Measurements from ENCODE around the gene HSD17B12. TPM values are rescaled to one million over a fixed set of nuclear protein-coding genes. Genes with fewer than 3 reads are reported as not detected.

HSD17B12 gene
- total and polyA plus RNA-seq, 5 donors from 2014 or later: 17.5 to 23.1 (median 21.1) TPM

GRCh38 chr11:43871051-43871450 lies 190.5 kb downstream of the HSD17B12 start:
- ATAC-seq (ENCODE audit: low read depth in 2 of 2) (no peak), DNase-seq (no peak)
- Mint-ChIP-seq H3K9me3 (peaks cover 0 to 5% (median 2%) of the 10 kb centered on the region in 7 donors), H3K27ac (no peak overlapping the region), H3K27me3 (peaks cover 55% of the 10 kb centered on the region), H3K4me3 (no peak overlapping the region), H3K4me1 (peaks cover 8 to 11% (median 10%) of the 10 kb centered on the region in 4 donors), H3K36me3 (no peaks in the 10 kb centered on the region)
- peaks cover 11% of the 10 kb centered on the region for H3K4me1 ChIP-seq (ENCODE audit: control insufficient read depth, insufficient read depth, low read length, poor library complexity, severe bottlenecking)
- H3K27me3 ChIP-seq (ENCODE audit: control insufficient read depth, insufficient read depth, low read length): peaks cover 20% of the 10 kb centered on the region
- no peaks in the 10 kb centered on the region for H3K9me3 ChIP-seq (ENCODE audit: control insufficient read depth in 2 of 2, low read length in 2 of 2)
- H3K4me3 ChIP-seq (ENCODE audit: low read depth, low read length): no peak overlapping the region
- H3K27ac ChIP-seq (ENCODE audit: insufficient read depth, low read length, poor library complexity, severe bottlenecking): no peak overlapping the region
- H3K36me3 ChIP-seq (ENCODE audit: control insufficient read depth, insufficient read depth, low read length): no peaks in the 10 kb centered on the region

GRCh38 chr11:43872995-43873394 lies 192.5 kb downstream of the HSD17B12 start:
- no peak overlapping the region for H3K27ac Mint-ChIP-seq
- Histone ChIP-seq H3K9me3 (ENCODE audit: control insufficient read depth in 2 of 2, low read length in 2 of 2) (no peaks in the 10 kb centered on the region), H3K4me1 (ENCODE audit: control insufficient read depth, insufficient read depth, low read length, poor library complexity, severe bottlenecking) (peaks cover 11% of the 10 kb centered on the region), H3K36me3 (ENCODE audit: control insufficient read depth, insufficient read depth, low read length) (no peaks in the 10 kb centered on the region), H3K27me3 (ENCODE audit: control insufficient read depth, insufficient read depth, low read length) (peaks cover 29% of the 10 kb centered on the region), H3K4me3 (ENCODE audit: low read depth, low read length) (no peak overlapping the region), H3K27ac (ENCODE audit: insufficient read depth, low read length, poor library complexity, severe bottlenecking) (no peak overlapping the region)
- peaks cover 8 to 11% (median 10%) of the 10 kb centered on the region in 4 donors for H3K4me1 Mint-ChIP-seq
- no peak for DNase-seq
- H3K36me3 Mint-ChIP-seq: no peaks in the 10 kb centered on the region
- H3K9me3 Mint-ChIP-seq: peaks cover 0 to 5% (median 0%) of the 10 kb centered on the region in 7 donors
- peaks cover 60% of the 10 kb centered on the region for H3K27me3 Mint-ChIP-seq
- H3K4me3 Mint-ChIP-seq: no peak overlapping the region
- ATAC-seq (ENCODE audit: low read depth in 2 of 2): no peak

GRCh38 chr11:43874078-43874477 lies 193.5 kb downstream of the HSD17B12 start:
- peaks cover 38% of the 10 kb centered on the region for H3K27me3 ChIP-seq (ENCODE audit: control insufficient read depth, insufficient read depth, low read length)
- H3K4me3 Mint-ChIP-seq: no peak overlapping the region
- peaks cover 4% of the 10 kb centered on the region for H3K4me1 ChIP-seq (ENCODE audit: control insufficient read depth, insufficient read depth, low read length, poor library complexity, severe bottlenecking)
- H3K9me3 ChIP-seq (ENCODE audit: control insufficient read depth in 2 of 2, low read length in 2 of 2): no peaks in the 10 kb centered on the region
- peaks cover 0 to 7% (median 0%) of the 10 kb centered on the region in 7 donors for H3K9me3 Mint-ChIP-seq
- H3K27ac Mint-ChIP-seq: no peak overlapping the region
- H3K4me3 ChIP-seq (ENCODE audit: low read depth, low read length): no peak overlapping the region
- peaks cover 3 to 11% (median 4%) of the 10 kb centered on the region in 4 donors for H3K4me1 Mint-ChIP-seq
- DNase-seq: no peak
- no peak for ATAC-seq (ENCODE audit: low read depth in 2 of 2)
- no peaks in the 10 kb centered on the region for H3K36me3 ChIP-seq (ENCODE audit: control insufficient read depth, insufficient read depth, low read length)
- H3K36me3 Mint-ChIP-seq: no peaks in the 10 kb centered on the region
- H3K27ac ChIP-seq (ENCODE audit: insufficient read depth, low read length, poor library complexity, severe bottlenecking): no peak overlapping the region
- H3K27me3 Mint-ChIP-seq: peaks cover 67% of the 10 kb centered on the region

- Mint-ChIP-seq H3K36me3 (no peaks in the 10 kb centered on the region), H3K27ac (no peak overlapping the region), H3K4me1 (peaks cover 0 to 5% (median 2%) of the 10 kb centered on the region in 4 donors), H3K9me3 (peaks cover 0 to 7% (median 3%) of the 10 kb centered on the region in 7 donors), H3K27me3 (peaks cover 71% of the 10 kb centered on the region), H3K4me3 (no peak overlapping the region)
- no peaks in the 10 kb centered on the region for H3K36me3 ChIP-seq (ENCODE audit: control insufficient read depth, insufficient read depth, low read length)
- peaks cover 41% of the 10 kb centered on the region for H3K27me3 ChIP-seq (ENCODE audit: control insufficient read depth, insufficient read depth, low read length)
- H3K27ac ChIP-seq (ENCODE audit: insufficient read depth, low read length, poor library complexity, severe bottlenecking): no peak overlapping the region
- ATAC-seq (ENCODE audit: low read depth in 2 of 2) (no peak), DNase-seq (no peak)
- H3K4me3 ChIP-seq (ENCODE audit: low read depth, low read length): no peak overlapping the region
- H3K9me3 ChIP-seq (ENCODE audit: control insufficient read depth in 2 of 2, low read length in 2 of 2): peaks cover 0 to 2% of the 10 kb centered on the region in 2 experiments
- no peaks in the 10 kb centered on the region for H3K4me1 ChIP-seq (ENCODE audit: control insufficient read depth, insufficient read depth, low read length, poor library complexity, severe bottlenecking)
Measured at GRCh38 chr11:43874738-43875137, 194.2 kb downstream of the HSD17B12 start.

- no peak for ATAC-seq (ENCODE audit: low read depth in 2 of 2)
- peaks cover 26% of the 10 kb centered on the region for H3K4me1 ChIP-seq (ENCODE audit: control insufficient read depth, insufficient read depth, low read length, poor library complexity, severe bottlenecking)
- Mint-ChIP-seq H3K4me3 (peak overlapping the region; percentile 85 to 98 (median 95)), H3K36me3 (peaks cover 18% of the 10 kb centered on the region), H3K9me3 (peaks cover 1 to 7% (median 3%) of the 10 kb centered on the region in 7 donors), H3K27ac (peak overlapping the region; percentile 90 to 96 (median 96)), H3K4me1 (peaks cover 11 to 38% (median 29%) of the 10 kb centered on the region in 4 donors), H3K27me3 (peaks cover 42% of the 10 kb centered on the region)
- H3K36me3 ChIP-seq (ENCODE audit: control insufficient read depth, insufficient read depth, low read length): peaks cover 17% of the 10 kb centered on the region
- peaks cover 25% of the 10 kb centered on the region for H3K27me3 ChIP-seq (ENCODE audit: control insufficient read depth, insufficient read depth, low read length)
- no peak for DNase-seq
- H3K4me3 ChIP-seq (ENCODE audit: low read depth, low read length): peak overlapping the region; percentile 96
- H3K27ac ChIP-seq (ENCODE audit: insufficient read depth, low read length, poor library complexity, severe bottlenecking): no peak overlapping the region
- H3K9me3 ChIP-seq (ENCODE audit: control insufficient read depth in 2 of 2, low read length in 2 of 2): peaks cover 0 to 3% of the 10 kb centered on the region in 2 experiments
Measured at GRCh38 chr11:43879789-43880639, 199.5 kb downstream of the HSD17B12 start.

GRCh38 chr11:43880640-43881159 lies 200.2 kb downstream of the HSD17B12 start, which contains the start of gene ALKBH3:
ALKBH3 (plus strand) TSS chr11:43880831; CDS start chr11:43882653, 1,822 bp downstream.
- Histone ChIP-seq H3K4me3 (ENCODE audit: low read depth, low read length) (peak within 1 kb of the TSS; percentile 96), H3K4me1 (ENCODE audit: control insufficient read depth, insufficient read depth, low read length, poor library complexity, severe bottlenecking) (peaks cover 26% of the 10 kb centered on the region), H3K36me3 (ENCODE audit: control insufficient read depth, insufficient read depth, low read length) (peaks cover 24% of the 10 kb centered on the region), H3K9me3 (ENCODE audit: control insufficient read depth in 2 of 2, low read length in 2 of 2) (peaks cover 0 to 3% of the 10 kb centered on the region in 2 experiments), H3K27me3 (ENCODE audit: control insufficient read depth, insufficient read depth, low read length) (peaks cover 21% of the 10 kb centered on the region), H3K27ac (ENCODE audit: insufficient read depth, low read length, poor library complexity, severe bottlenecking) (peak within 1 kb of the TSS; percentile 58)
- H3K4me1 Mint-ChIP-seq: peaks cover 11 to 42% (median 29%) of the 10 kb centered on the region in 4 donors
- ATAC-seq (ENCODE audit: low read depth in 2 of 2): peak; percentile 100
- peak within 1 kb of the TSS; percentile 90 to 96 (median 96) for H3K27ac Mint-ChIP-seq
- DNase-seq: peak; percentile 82 to 97 (median 90)
- H3K27me3 Mint-ChIP-seq: peaks cover 37% of the 10 kb centered on the region
- H3K36me3 Mint-ChIP-seq: peaks cover 24% of the 10 kb centered on the region
- peaks cover 1 to 7% (median 3%) of the 10 kb centered on the region in 7 donors for H3K9me3 Mint-ChIP-seq
- peak within 1 kb of the TSS; percentile 85 to 98 (median 95) for H3K4me3 Mint-ChIP-seq

- Mint-ChIP-seq H3K36me3 (peaks cover 48% of the 10 kb centered on the region), H3K27me3 (no peaks in the 10 kb centered on the region), H3K27ac (peak overlapping the region in 1 of 3 donors; percentile 68), H3K9me3 (no peaks in the 10 kb centered on the region), H3K4me1 (peaks cover 5 to 16% (median 5%) of the 10 kb centered on the region in 4 donors), H3K4me3 (no peak overlapping the region)
- DNase-seq (no peak), ATAC-seq (ENCODE audit: low read depth in 2 of 2) (no peak)
- Histone ChIP-seq H3K4me1 (ENCODE audit: control insufficient read depth, insufficient read depth, low read length, poor library complexity, severe bottlenecking) (no peaks in the 10 kb centered on the region), H3K36me3 (ENCODE audit: control insufficient read depth, insufficient read depth, low read length) (peaks cover 87% of the 10 kb centered on the region), H3K27me3 (ENCODE audit: control insufficient read depth, insufficient read depth, low read length) (no peaks in the 10 kb centered on the region), H3K4me3 (ENCODE audit: low read depth, low read length) (no peak overlapping the region), H3K9me3 (ENCODE audit: control insufficient read depth in 2 of 2, low read length in 2 of 2) (no peaks in the 10 kb centered on the region), H3K27ac (ENCODE audit: insufficient read depth, low read length, poor library complexity, severe bottlenecking) (no peak overlapping the region)
Measured at GRCh38 chr11:43892851-43893250, 212.3 kb downstream of the HSD17B12 start.

All from CD4-positive, CD25-positive, alpha-beta regulatory T cell (primary cell).